Neural progenitor cell (in vitro differentiated cells): ENCODE data around the gene ZKSCAN5. TPM values are rescaled to one million over a fixed set of nuclear protein-coding genes. Genes with fewer than 3 reads are reported as not detected.

Experiments
- DNase-seq: peaks from one replicate; pipeline ENCODE4 v3.0.0-alpha.2; 2016; ENCODE audit warnings: low spot score
- H2AFZ ChIP-seq: fragments of 200-600 bp; sonication (generic); replicated peaks from 2 replicates; pipeline ENCODE4 v1.6.1; 2016; ENCODE audit warnings: antibody characterized with exemption
- H3F3A ChIP-seq: fragments of 200-600 bp; sonication (generic); 2 replicates; pipeline ENCODE4 v1.6.1; 2016; ENCODE audit warnings: antibody characterized with exemption, low read depth
- H3K27ac ChIP-seq: fragments of 200-600 bp; sonication (generic); 2 replicates; pipeline ENCODE4 v1.5.1; 2016; ENCODE audit warnings: mild to moderate bottlenecking
- H3K27me3 ChIP-seq: fragments of 200-600 bp; sonication (generic); 2 replicates; pipeline ENCODE4 v1.6.1; 2016; ENCODE audit warnings: mild to moderate bottlenecking, moderate library complexity
- H3K36me3 ChIP-seq: fragments of 200-600 bp; sonication (generic); 2 replicates; pipeline ENCODE4 v1.5.1; 2016
- H3K4me1 ChIP-seq: fragments of 200-600 bp; sonication (generic); 2 replicates; pipeline ENCODE4 v1.6.1; 2016; ENCODE audit warnings: mixed run types
- H3K4me2 ChIP-seq: fragments of 200-600 bp; sonication (generic); 2 replicates; pipeline ENCODE4 v1.6.1; 2016
- H3K4me3 ChIP-seq: fragments of 200-600 bp; sonication (generic); 2 replicates; pipeline ENCODE4 v1.5.1; 2016
- H3K79me2 ChIP-seq: fragments of 200-600 bp; sonication (generic); 2 replicates; pipeline ENCODE4 v1.6.1; 2016; ENCODE audit warnings: low read depth
- H3K9ac ChIP-seq: fragments of 200-600 bp; sonication (generic); 2 replicates; pipeline ENCODE4 v1.6.1; 2016
- H3K9me3 ChIP-seq: fragments of 200-600 bp; sonication (generic); 2 replicates; pipeline ENCODE4 v1.5.1; 2016; ENCODE audit warnings: low read depth
- H4K20me1 ChIP-seq: fragments of 200-600 bp; sonication (generic); 2 replicates; pipeline ENCODE4 v1.6.1; 2016; ENCODE audit warnings: low read depth
- H3K27ac Mint-ChIP-seq: 3 replicates; pipeline ENCODE4 v1.8.0; 2021; ENCODE audit warnings: mixed read lengths
- H3K27me3 Mint-ChIP-seq: 2 replicates; pipeline ENCODE4 v1.8.0; 2022; ENCODE audit warnings: low read depth, mild to moderate bottlenecking, inconsistent platforms, moderate library complexity, mixed read lengths; ENCODE audit not compliant: insufficient read depth
- H3K36me3 Mint-ChIP-seq: 3 replicates; pipeline ENCODE4 v1.8.0; 2021; ENCODE audit warnings: mixed read lengths
- H3K4me1 Mint-ChIP-seq: 3 replicates; pipeline ENCODE4 v1.8.0; 2021; ENCODE audit warnings: mixed read lengths
- H3K4me3 Mint-ChIP-seq: 3 replicates; pipeline ENCODE4 v1.8.0; 2021; ENCODE audit warnings: mild to moderate bottlenecking, moderate library complexity, mixed read lengths
- H3K9me3 Mint-ChIP-seq: 3 replicates; pipeline ENCODE4 v1.8.0; 2020; ENCODE audit warnings: mixed read lengths
- CTCF ChIP-seq: fragments of 200-600 bp; sonication (generic); IDR thresholded peaks from 2 replicates; pipeline ENCODE4 v1.5.1; 2017; ENCODE audit warnings: antibody characterized with exemption, mild to moderate bottlenecking
- EZH2 ChIP-seq: fragments of 200-600 bp; sonication (generic); IDR thresholded peaks from 2 replicates; pipeline ENCODE4 v1.6.1; 2017; ENCODE audit warnings: antibody characterized with exemption, mild to moderate bottlenecking, moderate library complexity
- EZH2phosphoT487 ChIP-seq: fragments of 200-600 bp; sonication (generic); IDR thresholded peaks from 2 replicates; pipeline ENCODE4 v1.6.1; 2017; ENCODE audit warnings: antibody characterized with exemption
- total RNA-seq: library from RNA; depleted of rRNA; stranded (reverse); fragments of >200 nt; gene quantifications from 2 replicates; pipeline ENCODE4 v1.2.3, GENCODE V29; 2015; ENCODE audit warnings: low replicate concordance

ZKSCAN5 gene
- total RNA-seq, 1 donor from 2014 or later: 23.3 TPM

- H3K9me3 Mint-ChIP-seq: no peaks in the 10 kb centered on the region
- Histone ChIP-seq H3K79me2 (peaks cover 57% of the 10 kb centered on the region), H3K9ac (peak overlapping the region; percentile 90), H3K27ac (no peak overlapping the region), H3K4me1 (peaks cover 6% of the 10 kb centered on the region), H3K9me3 (no peaks in the 10 kb centered on the region), H3K4me2 (peak overlapping the region; percentile 91), H3K27me3 (peaks cover 10% of the 10 kb centered on the region), H2AFZ (peak overlapping the region; percentile 87), H3F3A (peaks cover 19% of the 10 kb centered on the region), H4K20me1 (peaks cover 4% of the 10 kb centered on the region), H3K4me3 (peak overlapping the region; percentile 87), H3K36me3 (no peaks in the 10 kb centered on the region)
- H3K27ac Mint-ChIP-seq: peak overlapping the region; percentile 93
- TF ChIP-seq EZH2phosphoT487: no peak
- TF ChIP-seq EZH2: no peak
- TF ChIP-seq CTCF: no peak
- peaks cover 3% of the 10 kb centered on the region for H3K27me3 Mint-ChIP-seq
- H3K4me3 Mint-ChIP-seq: peak overlapping the region; percentile 91
- H3K4me1 Mint-ChIP-seq: peaks cover 17% of the 10 kb centered on the region
- peaks cover 19% of the 10 kb centered on the region for H3K36me3 Mint-ChIP-seq
- no peak for DNase-seq
Observed at GRCh38 chr7:99465421-99465768, 39.1 kb upstream of the ZKSCAN5 start.

DNA sequence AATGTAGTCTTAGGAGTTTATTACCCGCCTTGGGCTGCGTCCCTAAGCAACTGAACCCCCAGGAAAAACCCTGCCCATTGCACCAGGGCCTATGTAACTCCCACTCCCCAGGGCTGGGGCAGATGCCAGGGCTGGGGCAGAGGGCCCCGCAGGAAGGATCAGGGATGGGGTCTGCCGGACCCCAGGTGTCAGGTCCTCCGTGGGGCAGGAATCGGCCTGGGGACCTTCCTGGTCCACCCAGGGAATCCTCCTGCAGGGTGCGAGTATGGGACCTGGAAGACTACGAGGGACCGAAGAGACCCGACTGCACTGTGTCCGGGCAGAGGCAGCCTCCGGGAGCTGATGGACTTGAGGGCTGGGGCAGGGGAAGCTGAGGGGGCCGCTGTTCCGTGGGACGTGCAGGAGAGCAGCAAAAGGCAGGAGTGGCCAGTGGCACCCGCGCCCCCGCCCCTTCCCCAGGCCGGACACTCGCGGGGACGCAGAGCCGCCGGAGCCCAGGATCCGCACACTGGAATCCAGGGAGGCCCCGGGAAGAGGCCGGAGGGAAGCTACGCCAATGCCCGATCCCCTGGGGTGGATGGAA is 36.0 kb upstream of the ZKSCAN5 start:
- H3K9me3 ChIP-seq: no peaks in the 10 kb centered on the region
- H3K27me3 ChIP-seq: peaks cover 10% of the 10 kb centered on the region
- DNase-seq: no peak
- H3K27ac ChIP-seq: no peak overlapping the region
- TF ChIP-seq CTCF (no peak), EZH2 (no peak), EZH2phosphoT487 (no peak)
- Mint-ChIP-seq H3K27me3 (peaks cover 8% of the 10 kb centered on the region), H3K27ac (no peak overlapping the region), H3K9me3 (no peaks in the 10 kb centered on the region), H3K4me1 (peaks cover 21% of the 10 kb centered on the region), H3K4me3 (no peak overlapping the region), H3K36me3 (peaks cover 12% of the 10 kb centered on the region)
- H3K36me3 ChIP-seq: no peaks in the 10 kb centered on the region
- H3K4me3 ChIP-seq: no peak overlapping the region
- no peak overlapping the region for H3K4me2 ChIP-seq
- H4K20me1 ChIP-seq: no peaks in the 10 kb centered on the region
- no peak overlapping the region for H3K9ac ChIP-seq
- H2AFZ ChIP-seq: no peak overlapping the region
- peaks cover 6% of the 10 kb centered on the region for H3K4me1 ChIP-seq
- H3K79me2 ChIP-seq: peaks cover 34% of the 10 kb centered on the region
- peaks cover 30% of the 10 kb centered on the region for H3F3A ChIP-seq

GRCh38 chr7:99469381-99470065 is 34.9 kb upstream of the ZKSCAN5 start:
- no peak overlapping the region for H3K4me3 ChIP-seq

More at GRCh38 chr7:99469381-99470065, 34.9 kb upstream of the ZKSCAN5 start:
- no peak overlapping the region for H3K27ac ChIP-seq
- peak overlapping the region; percentile 54 for H2AFZ ChIP-seq
- peaks cover 30% of the 10 kb centered on the region for H3F3A ChIP-seq
- H3K27me3 ChIP-seq: peaks cover 10% of the 10 kb centered on the region
- no peaks in the 10 kb centered on the region for H3K9me3 ChIP-seq
- no peaks in the 10 kb centered on the region for H3K36me3 ChIP-seq
- Mint-ChIP-seq H3K9me3 (no peaks in the 10 kb centered on the region), H3K4me3 (no peak overlapping the region), H3K27me3 (peaks cover 8% of the 10 kb centered on the region), H3K36me3 (peaks cover 6% of the 10 kb centered on the region), H3K27ac (no peak overlapping the region), H3K4me1 (peaks cover 21% of the 10 kb centered on the region)
- H3K4me1 ChIP-seq: peaks cover 12% of the 10 kb centered on the region
- peak; percentile 14 for DNase-seq
- H3K9ac ChIP-seq: no peak overlapping the region
- H3K79me2 ChIP-seq: peaks cover 34% of the 10 kb centered on the region
- H3K4me2 ChIP-seq: no peak overlapping the region
- H4K20me1 ChIP-seq: no peaks in the 10 kb centered on the region
- no peak for TF ChIP-seq EZH2phosphoT487
- no peak for TF ChIP-seq EZH2
- TF ChIP-seq CTCF: no peak
